GM18519 (cell line): ENCODE measurements around the gene POLN.
A peak's percentile ranks its signal among the peaks of the same experiment; 100 is the strongest.

ENCODE experiments used
- ATAC-seq: cut with Tn5 transposase; IDR thresholded peaks from one replicate; pipeline ENCODE4 v1.9.1; 2021; ENCODE audit warnings: mild to moderate bottlenecking, moderate library complexity; ENCODE audit not compliant: unreplicated experiment, low FRiP score

The POLN gene

GRCh38 chr4:2264481-2265041 is 22.6 kb upstream of the POLN start:
- ATAC-seq = no peak

- ATAC-seq = no peak
These were observed 22.0 kb upstream of the POLN start for GRCh38 chr4:2263926-2264321.

- ATAC-seq = no peak
These were observed 21.0 kb upstream of the POLN start for GRCh38 chr4:2262944-2263250.

- ATAC-seq = peak; percentile 81
These were observed 20.4 kb upstream of the POLN start for GRCh38 chr4:2262145-2262943.

- ATAC-seq = no peak
These were observed 19.9 kb upstream of the POLN start, which contains the start of gene MXD4 for GRCh38 chr4:2261853-2262144. Gene MXD4, minus strand, starts transcription at chr4:2262109. Its CDS starts 129 bp downstream, at chr4:2261980.

GRCh38 chr4:2261110-2261852 is 19.4 kb upstream of the POLN start:
- no peak for ATAC-seq

GRCh38 chr4:2260344-2261109 is 18.6 kb upstream of the POLN start:
- ATAC-seq = no peak

GRCh38 chr4:2259541-2260343 is 17.8 kb upstream of the POLN start:
- ATAC-seq = no peak

GRCh38 chr4:2259036-2259540 is 17.2 kb upstream of the POLN start:
- no peak for ATAC-seq

- ATAC-seq = no peak
These were observed 16.4 kb upstream of the POLN start for GRCh38 chr4:2258091-2259035.

- no peak for ATAC-seq
These were observed 15.6 kb upstream of the POLN start for GRCh38 chr4:2257361-2258081.

- ATAC-seq = no peak
These were observed 14.9 kb upstream of the POLN start for GRCh38 chr4:2256781-2257191.

GRCh38 chr4:2256156-2256731 is 14.3 kb upstream of the POLN start:
- ATAC-seq = no peak

- no peak for ATAC-seq
These were observed 13.7 kb upstream of the POLN start for GRCh38 chr4:2255501-2256155.

- ATAC-seq = no peak
These were observed 13.0 kb upstream of the POLN start for GRCh38 chr4:2254665-2255500.

GRCh38 chr4:2253160-2254084 is 11.5 kb upstream of the POLN start:
- ATAC-seq = no peak
